GOT3 (cell line): ENCODE data around the gene C10orf90.

Experiments
- DNase-seq: peaks from one replicate; lab custom pipeline; 2025; ENCODE audit warnings: mixed read lengths; lab: John Stamatoyannopoulos, UW

Gene C10orf90

DNA sequence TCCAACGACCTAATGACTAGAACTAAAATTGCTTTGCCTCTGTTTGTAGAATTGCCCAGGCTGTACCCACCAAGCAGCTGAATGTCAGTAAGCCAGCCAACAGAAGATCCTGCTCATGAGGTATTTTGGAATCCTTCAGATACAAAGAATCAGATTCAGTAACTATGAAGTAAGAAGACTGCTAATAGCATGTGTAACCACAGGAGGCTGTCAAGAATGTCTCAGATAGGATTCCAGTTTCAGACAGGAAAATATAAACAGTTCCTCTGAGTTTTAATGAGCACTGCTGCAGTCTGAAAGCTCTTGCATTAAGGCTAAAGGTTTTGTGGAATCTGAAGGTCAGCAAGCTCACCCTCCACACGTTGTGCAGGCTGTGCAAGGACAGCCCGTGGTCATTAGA, 169.6 kb downstream of the C10orf90 start:
- DNase-seq, result no peak

GRCh38 chr10:126500185-126500584, 170.3 kb downstream of the C10orf90 start:
- no peak for DNase-seq

GRCh38 chr10:126499744-126500143, 170.7 kb downstream of the C10orf90 start:
- DNase-seq, result no peak

- DNase-seq, result no peak
Observed at GRCh38 chr10:126497672-126498071, 172.8 kb downstream of the C10orf90 start.

DNA sequence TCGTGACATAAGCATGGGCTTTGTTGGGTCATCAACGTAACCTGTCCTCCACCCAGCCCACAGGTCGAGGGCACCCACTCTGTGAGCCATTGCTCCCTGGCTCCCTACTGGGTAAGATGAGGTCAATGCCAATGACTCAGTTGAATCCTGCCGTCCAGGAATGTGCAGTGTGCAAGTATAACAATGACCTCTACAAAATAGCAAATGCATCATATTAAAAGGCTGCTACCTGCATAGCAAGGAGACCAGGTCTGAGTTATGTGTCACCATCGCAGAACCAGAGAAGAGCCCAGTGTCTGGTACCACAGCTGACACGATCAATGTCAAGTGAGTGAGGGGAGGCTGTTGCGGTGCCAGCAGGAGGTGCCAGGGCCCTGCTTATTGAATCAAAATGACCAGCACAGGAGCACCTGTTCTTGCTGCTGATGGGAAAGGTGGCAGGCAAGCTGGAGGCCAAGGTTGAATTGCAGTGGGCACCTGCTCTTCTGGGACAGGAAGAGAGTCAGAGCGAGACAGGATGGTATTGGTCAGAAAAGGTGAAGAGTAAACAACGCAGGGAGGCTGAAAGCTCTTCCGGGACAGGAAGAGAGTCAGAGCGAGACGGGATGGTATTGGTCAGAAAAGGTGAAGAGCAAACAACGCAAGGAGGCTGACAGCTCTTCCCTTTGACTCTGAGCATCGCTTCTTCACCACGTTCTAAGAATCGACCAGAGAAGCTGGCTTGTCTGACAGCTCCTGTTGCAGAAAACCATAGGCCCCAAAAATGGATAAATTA, 173.5 kb downstream of the C10orf90 start:
- DNase-seq, result no peak

DNA sequence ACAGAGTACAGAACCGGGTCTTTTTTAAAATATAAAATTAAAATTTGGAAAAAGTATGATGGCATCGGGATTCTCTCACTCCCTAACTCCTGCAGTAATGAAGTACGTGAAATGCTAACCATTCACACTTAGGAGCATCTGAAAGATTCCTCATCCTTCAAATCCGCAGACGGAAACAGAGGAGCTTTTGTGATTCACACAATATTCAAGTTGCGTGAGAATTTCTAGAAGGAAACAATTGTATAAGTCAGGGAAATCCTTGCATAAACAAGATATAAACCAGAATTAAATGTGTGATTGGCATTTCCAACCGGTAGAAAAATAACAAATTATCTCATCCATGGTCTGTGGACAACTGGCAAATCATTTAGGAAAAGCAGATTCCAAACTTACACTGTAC, 179.0 kb downstream of the C10orf90 start:
- no peak for DNase-seq

- no peak for DNase-seq
Observed at GRCh38 chr10:126481181-126481580, 189.3 kb downstream of the C10orf90 start.

- no peak for DNase-seq
Observed at GRCh38 chr10:126480648-126481047, 189.8 kb downstream of the C10orf90 start.

DNA sequence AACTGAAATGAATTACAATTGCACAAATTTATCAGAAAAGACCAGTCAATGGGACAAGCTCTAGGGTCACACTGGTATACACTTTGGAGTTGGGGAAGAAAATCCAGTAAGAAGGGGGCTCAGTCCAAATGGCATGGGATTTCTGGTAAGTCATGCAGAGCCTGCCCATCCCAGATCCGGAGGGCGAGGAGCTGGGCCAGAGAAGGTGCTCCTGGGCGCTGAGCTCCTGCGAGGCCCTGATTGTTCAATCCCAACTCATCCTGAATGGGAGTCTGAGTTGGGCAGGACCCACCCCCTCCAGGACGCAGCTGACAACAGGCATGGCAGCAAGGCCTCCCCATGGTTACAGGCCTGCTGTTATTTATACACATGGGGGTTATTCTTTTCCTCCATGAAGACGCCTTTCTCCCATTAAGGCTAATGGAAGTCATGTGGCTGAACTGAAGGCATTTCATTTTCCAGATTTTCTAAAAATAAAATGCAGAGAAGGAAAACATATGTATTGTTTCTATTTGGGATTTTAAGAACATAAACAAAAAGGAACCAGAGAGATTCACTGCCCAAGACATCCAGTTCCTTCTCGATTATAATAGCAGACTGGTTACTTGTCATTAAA, 191.1 kb downstream of the C10orf90 start:
- no peak for DNase-seq

GRCh38 chr10:126478546-126478945, 191.9 kb downstream of the C10orf90 start:
- DNase-seq, result no peak

- DNase-seq, result no peak
Observed at GRCh38 chr10:126476246-126476645, 194.2 kb downstream of the C10orf90 start.

- DNase-seq, result no peak
Observed at GRCh38 chr10:126475074-126475691, 195.3 kb downstream of the C10orf90 start.

- DNase-seq, result no peak
Observed at GRCh38 chr10:126474031-126474430, 196.5 kb downstream of the C10orf90 start.

DNA sequence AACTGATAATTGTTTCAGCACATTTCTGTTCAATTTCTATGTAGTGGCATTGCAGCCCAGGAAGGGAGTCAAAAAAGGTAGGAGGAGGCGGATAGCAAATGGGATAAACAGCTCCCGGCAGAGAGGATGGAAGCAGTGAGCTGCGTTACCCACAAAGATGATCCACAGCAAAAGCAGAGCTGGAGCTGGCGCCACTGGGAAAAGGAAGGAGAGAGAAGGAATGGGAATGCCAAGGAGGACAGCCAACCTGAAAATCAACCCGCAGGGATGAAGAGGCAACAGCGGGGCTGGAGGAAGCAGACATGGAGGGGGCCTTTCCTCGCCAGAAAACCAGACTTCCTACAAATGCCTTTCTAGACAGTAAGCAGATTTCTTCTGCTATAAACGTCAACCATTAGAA, 199.5 kb downstream of the C10orf90 start:
- DNase-seq, result no peak

- DNase-seq, result no peak
Observed at GRCh38 chr10:126469692-126470091, 200.8 kb downstream of the C10orf90 start.

GRCh38 chr10:126468876-126469643, 201.4 kb downstream of the C10orf90 start:
- no peak for DNase-seq

- DNase-seq, result no peak
Observed at GRCh38 chr10:126468467-126468866, 202.0 kb downstream of the C10orf90 start.

DNA sequence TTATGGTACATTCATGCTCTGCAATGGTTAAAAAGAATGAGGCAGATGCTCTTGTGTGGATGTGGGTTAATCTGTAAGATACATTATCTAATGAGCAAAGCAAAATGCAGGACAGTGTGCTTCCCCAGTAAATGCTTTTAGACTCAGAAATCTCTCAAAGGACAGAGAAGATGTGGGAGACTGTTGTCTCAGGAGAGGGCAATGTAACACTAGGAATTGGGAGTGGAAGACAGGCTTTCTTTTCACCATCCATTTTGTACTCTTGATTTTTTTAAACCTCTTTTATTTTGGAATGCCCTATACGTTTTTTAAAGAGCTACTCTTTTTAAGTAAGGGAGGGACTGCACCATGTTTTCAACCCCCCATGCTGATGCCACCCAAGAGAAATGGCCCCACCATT, 204.7 kb downstream of the C10orf90 start:
- DNase-seq, result no peak

- DNase-seq, result no peak
Observed at GRCh38 chr10:126463286-126463685, 207.2 kb downstream of the C10orf90 start.

- DNase-seq, result no peak
Observed at GRCh38 chr10:126461289-126461940, 209.1 kb downstream of the C10orf90 start.

GRCh38 chr10:126459878-126460481, 210.5 kb downstream of the C10orf90 start:
- peak; percentile 42 for DNase-seq
